HG03571 (cell line): ENCODE measurements around the gene PCNX3.

ENCODE experiments used
- ATAC-seq: cut with Tn5 transposase; IDR thresholded peaks from one replicate; pipeline ENCODE4 v1.9.1; 2021; ENCODE audit not compliant: unreplicated experiment

Gene PCNX3

DNA sequence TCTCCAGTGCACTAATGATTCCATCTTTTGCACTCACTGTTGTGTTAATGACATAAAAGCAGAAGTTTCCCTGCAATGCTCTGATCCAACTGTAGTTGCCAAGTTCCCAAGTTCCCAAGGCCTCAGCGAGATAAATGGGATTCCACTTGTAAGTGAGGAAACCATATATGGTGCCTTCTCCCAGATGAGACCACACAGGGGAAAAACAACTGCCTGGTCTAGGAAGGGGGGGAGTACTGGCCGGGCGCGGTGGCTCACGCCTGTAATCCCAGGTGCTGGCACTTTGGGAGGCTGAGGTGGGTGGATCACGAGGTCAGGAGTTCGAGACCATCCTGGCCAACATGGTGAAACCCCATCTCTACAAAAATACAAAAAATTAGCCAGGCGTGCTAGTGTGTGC is 70.4 kb downstream of the PCNX3 start:
- no peak for ATAC-seq
